ENCODE measurements around the gene FEV.
A peak's percentile ranks its signal among the peaks of the same experiment; 100 is the strongest.

The FEV gene

DNA sequence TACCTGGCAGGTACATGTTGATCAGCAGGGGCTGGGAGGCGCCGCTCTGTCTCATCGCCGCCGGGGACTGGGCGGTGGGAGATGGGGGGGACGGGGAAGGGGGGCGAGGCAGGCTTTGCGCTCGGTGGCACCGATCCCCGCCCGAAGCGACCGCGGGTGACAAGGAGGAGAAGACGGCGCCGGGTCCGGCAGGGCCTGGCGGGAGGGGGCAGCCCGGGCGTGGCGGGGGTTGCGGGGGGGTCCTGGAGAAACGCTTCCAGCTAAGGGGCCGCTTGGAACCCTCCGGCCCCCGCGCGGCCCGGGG is at the start of gene FEV:
Gene FEV, minus strand, starts transcription at position 164 of the 304 bp plus-strand sequence. Its CDS starts 109 bp downstream, at position 55.
- DNase-seq (ENCODE audit: low spot score): no peak

- DNase-seq (ENCODE audit: low spot score): no peak
These were observed 47.2 kb upstream of the FEV start for GRCh38 chr2:219032051-219032745.

GRCh38 chr2:219031005-219031738 is 46.2 kb upstream of the FEV start:
- no peak for DNase-seq (ENCODE audit: low spot score)

DNA sequence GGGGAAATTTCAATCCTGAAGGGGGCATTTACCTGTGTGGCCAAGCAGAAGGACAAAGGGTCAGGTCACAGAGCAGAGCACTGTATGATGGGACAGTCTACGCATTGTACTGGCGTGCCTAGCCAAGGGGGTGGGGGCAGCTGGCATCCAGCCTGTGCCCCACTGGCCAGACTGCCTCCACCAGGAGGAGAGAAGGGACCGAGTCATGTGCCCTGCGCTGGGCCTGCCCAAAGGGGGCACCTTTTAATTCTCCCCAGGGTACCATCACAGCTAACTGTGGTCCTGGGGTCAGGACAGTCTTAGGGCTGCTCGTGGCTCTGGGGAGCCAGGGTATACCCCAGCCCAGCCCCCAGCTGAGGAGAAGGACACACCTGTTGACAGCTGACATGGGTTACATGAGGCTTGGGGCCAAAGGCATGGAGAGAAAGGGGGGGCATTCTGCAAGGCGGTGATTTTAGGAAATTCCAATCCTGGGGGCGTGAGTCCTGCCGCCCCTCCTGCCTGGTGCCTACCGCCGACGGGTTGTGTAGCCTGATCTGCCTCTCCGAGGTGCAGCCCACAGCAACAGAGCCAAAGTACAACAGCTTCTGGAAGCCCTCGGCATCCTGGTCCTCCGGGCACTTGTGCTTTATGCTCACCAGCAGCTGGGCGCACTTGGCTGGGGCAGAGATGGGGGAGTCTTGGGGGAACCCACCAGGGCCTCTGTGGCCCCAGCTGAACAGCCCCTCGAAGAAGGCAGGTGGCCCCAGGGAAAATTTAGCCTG is 45.4 kb upstream of the FEV start:
- DNase-seq (ENCODE audit: low spot score): no peak

- peak; percentile 79 for DNase-seq (ENCODE audit: low spot score)
These were observed 44.8 kb upstream of the FEV start for GRCh38 chr2:219029829-219030165.

GRCh38 chr2:219028996-219029828 is 44.2 kb upstream of the FEV start:
- no peak for DNase-seq (ENCODE audit: low spot score)

DNA sequence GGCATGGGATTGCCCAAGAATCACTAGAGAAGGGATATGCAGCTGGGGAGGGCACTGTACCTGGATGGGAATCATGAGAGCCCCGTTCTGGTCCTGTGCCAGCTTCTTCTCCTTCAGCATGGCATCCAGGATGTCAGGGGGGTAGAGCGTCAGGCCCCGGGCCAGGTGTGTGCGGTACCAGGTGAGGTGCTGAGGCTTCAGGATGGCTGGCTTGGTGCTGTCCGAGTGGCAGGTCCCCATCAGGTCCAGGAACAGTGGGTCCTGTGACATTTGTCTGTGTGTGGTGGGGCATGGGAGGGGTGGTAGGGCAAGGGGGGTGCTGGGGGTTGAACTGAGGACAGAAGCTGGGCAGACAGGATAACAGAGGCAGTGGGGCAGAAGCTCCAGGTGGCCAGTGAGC is 43.2 kb upstream of the FEV start:
- DNase-seq (ENCODE audit: low spot score): no peak

DNA sequence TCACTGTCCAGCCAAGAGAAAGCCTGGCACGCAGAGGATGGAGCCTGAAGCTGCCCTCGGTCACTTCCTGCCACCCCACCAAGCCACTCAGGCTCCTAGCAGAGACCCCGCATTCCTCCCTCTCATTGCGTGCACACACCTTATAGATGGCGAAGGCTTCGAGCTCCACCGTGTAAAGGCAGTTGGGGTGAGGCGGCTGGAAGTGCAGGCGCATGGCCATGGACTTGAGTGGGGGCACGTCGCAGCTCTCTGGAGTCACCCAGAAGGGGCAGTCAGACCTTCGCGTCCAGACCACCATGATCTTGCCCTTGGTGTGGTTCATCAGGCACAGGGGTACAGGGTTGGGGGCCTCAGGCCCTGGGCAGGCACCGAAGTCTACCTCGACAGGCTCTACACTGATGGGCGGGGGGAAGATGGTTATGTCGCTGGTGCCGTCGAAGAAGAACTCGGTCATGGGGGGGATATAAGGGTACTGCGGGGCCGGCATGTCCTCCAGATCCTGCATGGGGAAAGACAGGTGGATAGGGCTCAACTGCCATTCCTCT is 42.6 kb upstream of the FEV start:
- no peak for DNase-seq (ENCODE audit: low spot score)

DNA sequence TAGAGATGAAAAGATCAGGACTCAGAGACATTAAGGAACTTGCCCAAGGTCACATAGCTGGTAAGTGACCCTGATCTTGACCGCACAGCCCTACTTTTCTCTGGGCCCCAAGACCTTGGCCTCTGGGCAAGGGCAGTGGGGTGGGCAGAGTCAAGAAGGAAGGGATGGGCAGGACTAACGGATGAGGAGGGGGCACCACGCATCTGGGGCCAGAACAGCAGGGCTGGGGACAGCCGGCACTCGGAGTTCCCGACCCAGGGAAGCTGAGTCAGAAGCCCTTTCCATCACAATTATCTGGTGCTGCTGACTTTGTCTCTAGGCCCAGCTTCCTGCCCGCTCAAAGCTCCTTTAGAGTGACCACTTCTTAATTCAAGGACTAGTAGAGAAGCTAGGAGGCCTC is 42.0 kb upstream of the FEV start:
- no peak for DNase-seq (ENCODE audit: low spot score)

- DNase-seq (ENCODE audit: low spot score): no peak
These were observed 40.9 kb upstream of the FEV start for GRCh38 chr2:219025637-219026585.

DNA sequence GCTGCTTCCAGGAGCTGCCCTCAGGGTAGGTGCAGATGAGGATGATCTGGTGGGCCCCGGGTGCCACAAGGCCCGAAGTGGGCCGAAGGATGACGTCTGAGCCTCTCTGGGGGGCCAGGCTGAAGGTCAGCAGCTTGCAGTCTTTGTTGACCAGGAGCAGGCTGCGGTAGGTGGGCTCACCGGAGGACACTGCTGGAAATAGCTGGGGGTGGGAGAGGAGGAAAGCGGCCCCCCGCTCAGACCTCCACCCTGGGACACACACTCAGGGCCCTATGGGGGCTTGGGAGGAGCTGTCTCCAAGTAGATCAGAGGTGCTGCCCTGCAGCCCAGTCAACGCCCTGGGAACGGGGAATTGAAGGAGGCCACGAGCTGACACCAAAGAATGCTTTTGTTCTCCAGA is 39.1 kb upstream of the FEV start:
- DNase-seq (ENCODE audit: low spot score): no peak

GRCh38 chr2:219023045-219023605 is 38.1 kb upstream of the FEV start:
- DNase-seq (ENCODE audit: low spot score): no peak

DNA sequence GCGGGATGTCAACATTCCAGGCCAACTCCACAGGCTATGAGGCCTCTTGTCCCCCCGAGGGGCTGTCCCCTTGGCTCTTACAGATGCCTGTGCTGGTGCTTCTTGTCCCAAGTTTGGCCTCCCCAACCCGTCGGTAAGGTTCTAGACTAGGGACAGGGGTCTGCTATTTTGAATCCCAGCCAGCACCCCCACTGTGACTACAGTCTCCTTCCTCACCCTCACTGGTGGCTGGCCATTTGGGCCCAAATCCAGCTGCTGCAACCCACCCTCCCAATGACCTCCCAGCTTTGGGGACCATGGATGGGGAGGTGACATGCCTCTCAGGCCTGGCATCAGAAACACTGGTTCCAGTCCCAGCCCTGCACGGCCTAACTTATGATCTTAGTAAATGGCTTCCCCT is 37.6 kb upstream of the FEV start:
- no peak for DNase-seq (ENCODE audit: low spot score)

GRCh38 chr2:219022041-219022440 is 37.1 kb upstream of the FEV start:
- DNase-seq (ENCODE audit: low spot score): no peak

- DNase-seq (ENCODE audit: low spot score): no peak
These were observed 36.6 kb upstream of the FEV start for GRCh38 chr2:219021591-219021990.

DNA sequence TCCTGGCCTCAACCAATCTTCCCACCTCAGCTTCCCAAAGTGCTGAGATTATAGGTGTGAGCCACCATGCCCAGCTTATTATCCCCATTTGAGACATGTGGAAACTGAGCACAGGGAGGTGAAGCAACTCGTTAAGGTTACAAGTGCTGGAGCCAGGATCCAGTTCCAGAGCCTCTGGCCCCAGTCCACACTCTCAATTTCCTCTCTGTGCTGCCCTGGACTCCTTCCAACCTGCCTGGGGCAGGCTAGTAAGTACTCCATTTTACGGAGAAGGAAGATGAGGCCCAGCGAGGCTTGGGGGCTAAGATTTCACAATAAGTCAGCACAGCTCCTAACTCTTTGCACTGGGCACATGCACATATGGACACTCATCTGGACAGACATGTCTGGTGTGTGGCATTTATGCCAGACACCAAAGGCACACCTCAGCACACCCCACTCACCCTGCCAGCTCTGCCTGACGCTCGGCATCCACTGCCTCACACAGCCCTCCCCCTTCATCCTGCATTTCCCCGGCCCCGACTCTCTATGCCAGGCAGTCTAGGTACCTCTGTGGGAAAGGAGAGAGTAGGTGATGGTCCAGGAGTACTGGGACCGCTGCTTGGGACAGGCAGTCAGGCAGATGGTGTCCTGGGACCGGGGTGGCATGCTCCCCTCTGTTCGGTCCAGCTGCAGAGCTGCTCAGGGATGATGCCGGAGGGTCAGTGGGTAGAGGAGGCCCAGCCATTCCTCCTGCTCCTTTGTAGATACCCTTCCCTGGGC is 35.8 kb upstream of the FEV start:
- DNase-seq (ENCODE audit: low spot score): no peak

DNA sequence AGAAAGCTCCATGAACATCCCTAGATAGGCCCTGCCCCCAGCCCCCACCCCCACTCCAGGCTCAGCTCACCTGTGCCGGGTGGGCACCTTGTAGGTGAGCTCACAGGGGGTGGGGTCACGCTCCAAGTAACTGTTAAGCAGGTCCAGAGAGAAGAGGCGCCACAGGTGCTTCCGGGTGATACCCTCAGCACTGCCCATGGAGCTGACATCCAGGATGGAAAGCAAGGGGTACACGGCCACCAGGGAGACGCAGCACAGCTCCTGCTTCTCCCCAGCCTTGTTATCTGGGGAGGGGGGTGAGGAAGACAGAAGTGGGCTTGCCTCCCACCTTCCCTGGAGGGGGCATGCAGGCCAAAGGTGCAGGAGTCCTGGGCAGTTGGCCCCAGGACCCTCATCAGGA is 34.5 kb upstream of the FEV start:
- DNase-seq (ENCODE audit: low spot score): no peak

GRCh38 chr2:219018726-219019125 is 33.7 kb upstream of the FEV start:
- DNase-seq (ENCODE audit: low spot score): no peak

- DNase-seq (ENCODE audit: low spot score): no peak
These were observed 33.3 kb upstream of the FEV start for GRCh38 chr2:219018286-219018685.
